CD4-positive, alpha-beta T cell (primary cell): Measurements from ENCODE around the gene NPM1. TPM values are rescaled to one million over a fixed set of nuclear protein-coding genes. Genes with fewer than 3 reads are reported as not detected.
A peak's percentile ranks its signal among the peaks of the same experiment; 100 is the strongest.
"Not testable (repeated sequence)": the region's sequence is repeated elsewhere in the genome, so short reads cannot be mapped to it uniquely, and the experiment has no call there.

Source experiments
- ATAC-seq: fragments of 200-7000 bp; cut with Tn5 transposase; one replicate; pipeline ENCODE4 v1.10.0; 2022; ENCODE audit warnings: mild to moderate bottlenecking; ENCODE audit not compliant: poor library complexity
- CTCF ChIA-PET: fragments of 350-600 bp; sonication (Branson Sonifier 250); formaldehyde crosslinking; loops from one replicate; lab custom pipeline; 2021; ENCODE audit warnings: antibody characterized with exemption, inconsistent platforms; lab: Charles Lee
- POLR2A ChIA-PET: fragments of 350-600 bp; sonication (Branson Sonifier 250); formaldehyde crosslinking; loops from one replicate; lab custom pipeline; 2021; ENCODE audit warnings: antibody characterized with exemption, inconsistent platforms; lab: Charles Lee
- DNase-seq, 14 experiments: peaks; one replicate each; pipeline ENCODE4 v3.0.0-alpha.2; 2013 to 2020; ENCODE audit warnings: mixed read lengths in 2 of 14
- H3K27ac ChIP-seq, 2 donors: one replicate each; pipeline versions ENCODE4 v1.5.1 to v1.7.0; 2013; ENCODE audit warnings: low read length in 2 of 2, low read depth in 1 of 2, mild to moderate bottlenecking in 1 of 2
- H3K27me3 ChIP-seq, 2 experiments: 1 replicate in 1 of 2; 2 replicates in 1 of 2; pipeline versions ENCODE4 v1.6.1 to v1.7.0; 2013; ENCODE audit warnings: low read length in 2 of 2, control low read depth in 1 of 2, mild to moderate bottlenecking in 1 of 2, moderate library complexity in 1 of 2; ENCODE audit not compliant: insufficient read depth in 2 of 2, control insufficient read depth in 1 of 2
- H3K36me3 ChIP-seq: one replicate; pipeline ENCODE4 v1.6.1; 2013; ENCODE audit warnings: low read length, control low read depth; ENCODE audit not compliant: insufficient read depth
- H3K4me1 ChIP-seq: one replicate; pipeline ENCODE4 v1.6.1; 2013; ENCODE audit warnings: low read length, control low read depth; ENCODE audit not compliant: insufficient read depth
- H3K4me3 ChIP-seq: one replicate; pipeline ENCODE4 v1.5.1; 2013; ENCODE audit warnings: mild to moderate bottlenecking, low read length, moderate library complexity
- H3K9me3 ChIP-seq, 2 experiments: 1 replicate in 1 of 2; 2 replicates in 1 of 2; pipeline versions ENCODE4 v1.6.1 to v1.7.0; 2013; ENCODE audit warnings: low read length in 2 of 2, mild to moderate bottlenecking in 2 of 2, control low read depth in 1 of 2, moderate library complexity in 1 of 2; ENCODE audit not compliant: control insufficient read depth in 1 of 2, insufficient read depth in 1 of 2
- H3K27ac Mint-ChIP-seq: one replicate; pipeline ENCODE4 v1.8.0; 2020; ENCODE audit warnings: mixed read lengths
- H3K27me3 Mint-ChIP-seq: one replicate; pipeline ENCODE4 v1.8.0; 2021; ENCODE audit warnings: mixed read lengths
- H3K36me3 Mint-ChIP-seq: one replicate; pipeline ENCODE4 v1.8.0; 2021; ENCODE audit warnings: low read depth, mixed read lengths
- H3K4me1 Mint-ChIP-seq: one replicate; pipeline ENCODE4 v1.8.0; 2021; ENCODE audit warnings: low read depth, mixed read lengths
- H3K4me3 Mint-ChIP-seq: one replicate; pipeline ENCODE4 v1.8.0; 2020; ENCODE audit warnings: mild to moderate bottlenecking, mixed read lengths
- H3K9me3 Mint-ChIP-seq: one replicate; pipeline ENCODE4 v1.8.0; 2020; ENCODE audit warnings: mixed read lengths
- CTCF ChIP-seq: fragments of 200-600 bp; IDR thresholded peaks from one replicate; pipeline ENCODE4 v1.8.0; 2022; ENCODE audit warnings: antibody characterized with exemption, mild to moderate bottlenecking
- intact Hi-C, 2 experiments: fragments of 100-400 bp; cut with DNase I in 1 of 2; cut with micrococcal nuclease in 1 of 2; formaldehyde crosslinking; loops; one replicate each; pipeline versions ENCODE4 v1.15.1 to v1.9.0; 2023 to 2025; cut with DNase I, micrococcal nuclease
- total RNA-seq, 174 experiments: library from RNA in 2 of 174; stranded (reverse) in 2 of 174; gene quantifications; one replicate each; pipeline ENCODE4 v1.2.3 and lab custom pipeline; 2021 to 2026

NPM1 gene
- total RNA-seq, 2 experiments from 2014 or later, result 1,243 to 1,379 TPM

DNA sequence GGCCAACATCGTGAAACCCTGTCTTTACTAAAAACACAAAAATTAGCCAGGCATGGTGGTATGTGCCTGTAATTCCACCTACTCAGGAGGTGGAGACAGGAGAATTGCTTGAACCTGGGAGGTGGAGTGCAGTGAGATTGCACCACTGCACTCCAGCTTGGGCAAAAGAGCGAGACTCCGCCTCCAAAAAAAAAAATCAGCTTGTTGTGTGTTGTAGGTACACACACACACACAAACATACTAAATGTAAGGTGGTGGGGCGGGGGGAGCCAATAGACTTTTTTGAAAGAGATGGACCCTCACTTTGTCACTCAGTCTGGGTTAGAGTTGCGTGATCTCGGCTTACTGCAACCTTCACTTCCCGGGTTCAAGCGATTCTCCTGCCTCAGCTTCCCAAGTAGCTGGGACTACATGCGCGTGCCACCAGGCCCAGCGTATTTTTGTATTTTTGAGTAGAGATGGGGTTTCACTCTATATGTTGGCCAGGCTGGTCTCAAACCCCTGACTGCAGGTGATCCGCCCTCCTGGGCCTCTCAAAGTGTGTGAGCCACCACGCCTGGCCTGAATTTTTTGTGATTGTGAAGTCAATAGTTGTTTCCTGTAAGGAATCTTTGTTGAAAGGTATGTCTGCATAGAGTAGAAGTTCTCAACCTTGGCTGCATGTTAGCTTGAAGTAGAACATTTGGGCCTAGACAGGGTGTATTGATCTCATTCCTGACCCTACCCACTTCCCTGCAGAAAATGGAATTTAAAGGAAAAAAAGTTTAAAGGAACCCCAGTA, 13.7 kb downstream of the NPM1 start:
- no peak for ATAC-seq
- peaks cover 7% of the 10 kb centered on the region for H3K4me1 ChIP-seq
- H3K4me3 ChIP-seq, result no peak overlapping the region
- H3K27me3 ChIP-seq, result no peaks in the 10 kb centered on the region
- intact Hi-C loops, result no loop called here
- no peaks in the 10 kb centered on the region for H3K9me3 ChIP-seq
- no peak overlapping the region for H3K4me3 Mint-ChIP-seq
- peaks cover 80% of the 10 kb centered on the region for H3K36me3 Mint-ChIP-seq
- CTCF ChIA-PET, result no interaction called here
- no peaks in the 10 kb centered on the region for H3K27me3 Mint-ChIP-seq
- H3K27ac ChIP-seq, result no peak overlapping the region
- POLR2A ChIA-PET, result interaction anchor here (1.2 kb wide), 1 partner anchor 12 kb away, joined by 5 read pairs; no protein-coding TSS in a partner anchor
- no peak overlapping the region for H3K27ac Mint-ChIP-seq
- peaks cover 74% of the 10 kb centered on the region for H3K36me3 ChIP-seq
- H3K4me1 Mint-ChIP-seq, result peaks cover 47% of the 10 kb centered on the region
- TF ChIP-seq CTCF, result no peak
- H3K9me3 Mint-ChIP-seq, result no peaks in the 10 kb centered on the region
- no peak for DNase-seq

- H3K9me3 ChIP-seq, intact Hi-C loops, H3K27me3 Mint-ChIP-seq, H3K9me3 Mint-ChIP-seq, H3K4me3 ChIP-seq, H3K27ac Mint-ChIP-seq, DNase-seq, H3K4me1 ChIP-seq, POLR2A ChIA-PET, H3K4me3 Mint-ChIP-seq, H3K27ac ChIP-seq, ATAC-seq, CTCF ChIA-PET, H3K27me3 ChIP-seq: not testable (repeated sequence)
- peaks cover 50% of the 10 kb centered on the region for H3K4me1 Mint-ChIP-seq
- peaks cover 74% of the 10 kb centered on the region for H3K36me3 ChIP-seq
- H3K36me3 Mint-ChIP-seq, result peaks cover 80% of the 10 kb centered on the region
Measured at GRCh38 chr5:171402751-171403150, 15.1 kb downstream of the NPM1 start.

DNA sequence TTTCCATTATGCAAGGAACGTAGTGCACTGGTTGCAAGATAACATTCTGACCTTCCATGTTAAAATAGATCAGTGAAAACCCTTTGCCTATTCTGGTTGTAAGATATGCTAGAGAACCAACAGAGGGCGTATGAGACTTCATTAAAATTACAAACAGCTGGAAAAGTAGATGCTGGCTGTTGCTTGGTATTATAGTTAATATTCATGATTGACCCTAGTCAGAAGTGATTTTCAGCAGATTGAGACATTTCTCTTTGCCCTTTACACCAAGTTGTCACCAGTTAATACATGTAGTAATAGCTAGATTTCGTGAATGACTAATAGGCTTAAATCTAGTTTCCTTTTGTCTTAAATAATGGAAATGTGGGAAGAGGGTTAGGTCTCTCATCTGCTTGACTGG, 18.0 kb downstream of the NPM1 start:
- no peaks in the 10 kb centered on the region for H3K27me3 Mint-ChIP-seq
- intact Hi-C loops, result no loop called here
- no peak overlapping the region for H3K27ac ChIP-seq
- H3K27me3 ChIP-seq, result no peaks in the 10 kb centered on the region
- H3K4me1 Mint-ChIP-seq, result peaks cover 53% of the 10 kb centered on the region
- H3K9me3 ChIP-seq, result no peaks in the 10 kb centered on the region
- no peak overlapping the region for H3K4me3 Mint-ChIP-seq
- ATAC-seq (no peak), DNase-seq (no peak)
- H3K27ac Mint-ChIP-seq, result peak overlapping the region; percentile 66
- H3K4me1 ChIP-seq, result peaks cover 3% of the 10 kb centered on the region
- no peak overlapping the region for H3K4me3 ChIP-seq
- H3K36me3 ChIP-seq, result peaks cover 71% of the 10 kb centered on the region
- ChIA-PET POLR2A (interaction anchor here (0.6 kb wide), 1 partner anchor 14 kb away, joined by 3 read pairs; the partner anchor contains the start of gene FGF18), CTCF (no interaction called here)
- no peaks in the 10 kb centered on the region for H3K9me3 Mint-ChIP-seq
- TF ChIP-seq CTCF, result no peak
- H3K36me3 Mint-ChIP-seq, result peaks cover 79% of the 10 kb centered on the region
